ENCODE results near the gene MEGF6.

MEGF6 gene

DNA sequence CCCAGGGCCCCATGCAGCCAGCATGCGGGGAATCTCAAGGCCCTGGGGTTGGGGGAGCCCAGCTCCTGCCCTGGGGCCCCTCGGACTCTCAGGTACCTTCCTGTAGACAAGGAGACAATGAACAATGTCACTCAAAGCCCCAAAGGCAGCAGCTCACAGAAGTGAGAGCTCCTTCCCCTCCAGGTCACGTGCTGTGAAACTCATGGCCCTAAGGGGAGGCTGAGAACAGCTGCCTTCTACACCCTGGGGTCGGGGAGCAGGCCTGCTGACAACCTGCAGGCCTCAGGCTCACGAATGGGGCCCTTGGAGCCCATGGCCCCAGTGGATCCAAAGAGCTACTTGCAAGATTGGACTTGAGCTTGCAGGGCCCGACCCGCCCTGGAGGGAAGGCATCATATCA, 3.2 kb downstream of the MEGF6 start:
- no peak for DNase-seq

DNA sequence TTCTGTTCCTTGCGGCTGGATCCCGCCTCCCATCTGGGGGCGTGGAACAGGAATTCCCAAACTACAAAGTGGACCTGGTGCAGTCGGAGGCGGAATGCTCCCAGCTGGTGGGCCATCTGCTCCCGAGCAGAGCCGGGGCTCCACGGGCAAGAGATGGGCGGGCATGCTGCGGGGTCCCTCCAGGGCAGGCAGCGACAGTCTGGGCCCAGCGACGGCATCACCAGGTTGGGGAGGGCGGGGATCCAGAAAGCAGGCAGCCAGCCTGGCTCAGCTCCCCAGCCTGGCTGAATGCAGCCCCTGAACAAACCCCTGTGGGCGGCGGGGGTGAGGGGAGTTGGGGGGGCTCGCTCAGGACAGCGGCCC, 3.6 kb downstream of the MEGF6 start:
- no peak for DNase-seq

DNA sequence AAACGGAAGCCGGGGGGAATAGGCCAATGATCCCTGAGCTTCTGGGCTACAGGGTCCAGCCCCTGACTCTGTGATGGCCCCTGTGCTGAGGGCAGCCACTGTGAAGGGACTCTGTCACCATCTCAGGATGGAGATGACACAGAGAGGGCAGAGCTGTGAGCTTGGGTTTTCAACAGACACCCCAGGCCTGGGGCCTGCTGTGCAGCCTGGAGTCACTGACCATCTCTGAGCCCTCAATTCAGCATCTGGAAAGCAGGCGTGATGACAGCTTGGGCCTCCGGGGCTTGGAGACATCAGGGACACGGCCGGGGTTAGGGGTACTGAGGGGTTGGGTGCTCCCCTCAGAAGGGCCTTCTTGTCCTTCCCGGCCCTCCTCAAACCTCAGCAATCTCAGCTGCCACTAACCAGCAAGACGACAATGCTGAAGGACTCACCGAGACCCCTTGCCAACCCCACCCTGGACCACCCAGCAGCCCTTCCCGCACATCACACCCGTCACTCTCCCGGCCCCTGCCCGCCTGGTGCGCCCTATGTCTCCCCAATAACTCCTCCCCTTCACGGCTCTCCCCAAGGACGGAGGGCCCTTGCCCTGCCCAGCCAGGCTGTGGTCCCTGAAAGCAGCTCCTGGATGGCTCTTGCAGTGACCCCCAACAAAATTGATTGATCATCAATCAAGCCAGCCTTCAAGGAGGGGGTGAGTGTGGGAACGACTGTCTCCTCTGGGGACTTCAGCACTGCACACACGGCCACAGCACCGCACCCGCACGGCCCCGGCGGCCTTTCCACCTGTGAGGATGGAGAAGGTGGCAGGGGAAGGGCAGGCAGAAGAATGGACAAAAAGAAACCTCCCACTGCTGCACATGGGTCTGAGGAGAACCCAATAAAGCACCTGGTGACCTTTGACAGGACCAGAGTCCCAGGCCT, 4.3 kb downstream of the MEGF6 start:
- DNase-seq: no peak

DNA sequence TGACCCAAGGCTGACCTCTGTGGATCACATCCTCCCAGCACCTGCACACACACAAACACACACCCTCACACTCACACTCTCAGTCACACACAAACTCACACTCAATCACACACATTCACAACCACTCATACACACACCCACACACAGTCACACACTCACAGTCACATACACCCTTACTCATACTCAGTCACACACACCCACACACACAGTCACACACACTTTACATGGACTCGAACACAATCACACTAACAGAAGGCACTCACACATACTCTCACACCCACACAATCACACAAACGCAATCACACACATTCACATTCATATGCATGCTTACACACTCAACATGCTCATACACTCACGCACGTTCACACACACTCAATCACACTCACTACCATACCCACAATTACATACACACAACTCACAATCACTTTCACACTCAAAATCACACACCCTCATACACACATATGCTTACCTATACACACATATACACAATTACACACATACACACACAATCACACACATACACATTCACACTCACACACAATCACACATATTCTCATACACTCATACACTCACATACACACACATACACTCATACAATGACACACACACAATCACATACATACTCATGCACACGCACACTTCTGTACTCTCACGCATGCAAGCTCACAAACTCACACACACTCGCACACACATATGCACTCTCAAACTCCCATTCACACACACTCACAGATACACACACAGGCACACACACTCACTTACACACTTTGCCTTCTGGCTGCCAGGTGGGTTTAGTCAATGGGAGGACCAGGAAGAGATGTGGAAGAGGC, 6.1 kb downstream of the MEGF6 start:
- DNase-seq: no peak

DNA sequence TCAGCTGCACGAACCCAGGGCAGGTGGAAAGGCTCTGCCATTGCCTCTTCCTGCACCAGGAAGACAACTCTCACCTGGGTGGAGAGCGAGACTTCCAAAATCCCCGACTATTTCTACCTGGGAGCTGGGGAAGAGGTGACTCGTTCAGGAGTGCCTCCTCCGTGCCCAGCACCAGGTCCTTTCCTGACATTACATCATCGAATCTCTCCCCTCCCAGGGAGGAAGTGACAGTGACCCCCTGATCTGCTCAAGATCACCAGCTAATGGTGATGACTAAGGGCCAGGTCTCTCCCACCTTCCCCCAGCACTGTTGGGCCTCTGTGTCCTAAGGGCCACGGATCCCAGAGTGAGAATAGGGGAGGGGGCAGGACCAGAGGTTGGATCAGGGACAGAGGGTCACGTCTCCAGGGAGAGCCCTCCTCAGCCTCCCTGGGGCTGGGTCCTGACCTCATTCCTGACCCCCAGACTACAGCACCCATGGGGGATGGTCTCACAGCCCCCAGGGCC, 6.8 kb downstream of the MEGF6 start:
- DNase-seq: no peak

DNA sequence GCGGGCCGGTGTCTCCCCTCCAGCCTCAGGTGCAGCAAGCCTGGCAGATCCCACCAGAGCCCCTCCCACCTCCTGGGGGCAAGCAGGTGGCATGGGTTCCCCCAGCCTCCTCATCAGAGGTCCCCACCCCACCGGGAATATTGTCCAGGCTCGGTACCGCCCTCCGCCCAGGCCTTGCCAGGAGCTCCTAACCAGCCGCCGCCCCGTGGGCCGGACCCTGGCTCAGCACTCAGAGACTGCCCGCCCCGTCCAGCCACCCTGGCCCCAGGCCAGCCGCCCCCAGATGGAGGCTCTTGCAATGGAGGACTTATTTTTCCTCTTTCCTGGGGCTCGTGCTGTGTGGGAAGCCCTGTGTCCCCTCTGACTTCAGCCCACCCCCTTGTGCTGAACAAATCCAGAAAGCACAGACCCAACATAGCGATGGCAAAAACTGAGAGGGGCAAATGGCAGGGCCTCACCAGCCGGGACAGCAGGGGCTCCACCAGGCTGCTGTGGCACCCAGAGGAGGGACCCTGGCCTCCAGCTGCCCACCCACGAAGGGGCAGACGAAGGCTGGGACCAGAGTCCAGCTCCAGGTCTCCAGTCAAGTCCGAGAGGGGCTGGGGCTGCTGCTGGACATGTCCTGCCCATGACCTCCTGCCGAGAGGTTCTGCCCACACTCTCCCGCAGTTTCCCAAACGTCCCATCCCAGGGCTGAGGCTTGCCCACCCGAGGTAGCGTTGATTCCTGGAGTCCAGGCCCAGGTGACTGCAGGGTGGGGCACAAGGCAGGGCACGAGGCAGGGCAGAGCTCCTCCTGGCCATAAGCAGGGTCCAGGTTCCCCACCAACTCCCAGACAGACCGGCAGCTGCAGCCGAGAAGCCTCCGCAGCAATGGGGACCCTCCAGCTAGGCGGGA, 7.5 kb downstream of the MEGF6 start:
- no peak for DNase-seq

DNA sequence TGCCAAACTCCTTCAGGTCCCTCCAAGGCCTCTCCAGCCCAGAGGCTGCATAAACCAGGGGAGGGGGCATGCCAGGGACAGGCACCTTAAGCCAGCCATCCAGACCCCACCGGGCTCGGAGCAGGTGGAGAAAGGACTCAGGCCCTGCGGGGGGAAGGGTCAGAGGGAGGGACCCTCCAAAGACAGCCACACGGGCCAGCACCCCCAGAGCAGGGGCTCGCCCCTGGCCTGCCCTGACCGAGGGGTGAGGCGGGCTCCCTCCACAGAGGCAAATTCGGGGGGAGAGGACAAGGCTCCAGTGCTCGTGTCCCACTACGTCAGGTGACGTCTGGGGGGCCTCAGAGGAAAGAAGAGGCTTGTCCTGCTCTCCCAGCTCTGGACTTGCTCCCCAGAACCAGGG, 8.2 kb downstream of the MEGF6 start:
- no peak for DNase-seq

DNA sequence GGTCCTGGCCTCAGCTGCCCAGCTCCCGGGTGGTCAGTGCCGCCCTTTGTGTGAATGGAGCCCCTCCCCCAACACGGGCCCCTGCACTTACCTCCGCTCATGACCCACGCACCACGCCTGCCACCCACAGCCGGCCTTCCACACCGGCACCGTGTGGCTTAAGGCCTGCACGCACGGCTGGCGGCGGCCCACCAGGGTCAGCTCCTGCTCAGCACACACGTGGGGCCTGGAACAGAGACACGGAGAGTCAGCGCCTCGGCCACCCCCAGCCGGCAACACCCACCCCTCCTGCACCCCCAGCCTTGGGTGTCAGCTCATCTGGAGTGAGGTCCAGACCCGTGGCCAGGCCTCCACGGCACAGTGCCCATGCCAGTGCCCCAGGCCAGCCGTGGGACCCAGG, 8.9 kb downstream of the MEGF6 start:
- DNase-seq: no peak

DNA sequence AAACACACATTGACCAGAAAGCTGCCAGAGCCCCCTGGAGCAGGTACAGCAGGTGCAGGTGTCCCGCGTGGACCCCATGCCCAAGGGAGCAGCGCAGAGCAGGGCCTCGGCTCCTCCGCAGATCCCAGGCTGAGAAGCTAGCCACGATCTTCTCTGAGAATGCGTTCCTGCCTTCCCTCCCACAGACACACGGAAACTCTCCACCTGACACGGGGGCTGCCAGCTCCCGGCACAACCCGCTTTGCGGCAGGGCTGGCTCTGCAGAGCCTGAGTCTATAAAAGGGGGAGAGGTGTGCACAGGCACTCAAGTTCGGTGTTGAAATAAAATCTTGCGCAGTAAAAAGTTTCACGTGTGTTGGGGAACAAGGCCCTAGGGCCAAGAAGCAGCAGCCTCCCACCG, 9.6 kb downstream of the MEGF6 start:
- no peak for DNase-seq

DNA sequence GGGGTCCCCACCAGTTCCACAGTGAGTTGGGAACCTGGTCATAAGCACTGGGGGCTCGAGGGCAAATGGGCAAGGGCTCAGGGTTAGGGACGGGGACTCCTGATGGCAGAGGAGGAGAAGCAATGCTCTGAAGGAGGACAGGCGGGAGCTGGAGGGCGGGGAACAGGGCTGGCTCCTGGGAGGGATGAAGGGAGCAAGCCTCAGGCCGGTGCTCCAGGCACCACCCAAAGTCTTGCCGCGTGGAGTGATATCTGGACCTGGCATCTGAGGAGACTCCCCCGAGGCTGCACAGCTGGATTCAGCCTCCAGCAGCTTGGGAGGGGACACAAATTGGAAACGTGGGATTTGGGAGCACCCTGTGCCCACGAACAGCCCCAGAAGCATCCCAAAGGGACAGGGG, 11.0 kb downstream of the MEGF6 start:
- no peak for DNase-seq

DNA sequence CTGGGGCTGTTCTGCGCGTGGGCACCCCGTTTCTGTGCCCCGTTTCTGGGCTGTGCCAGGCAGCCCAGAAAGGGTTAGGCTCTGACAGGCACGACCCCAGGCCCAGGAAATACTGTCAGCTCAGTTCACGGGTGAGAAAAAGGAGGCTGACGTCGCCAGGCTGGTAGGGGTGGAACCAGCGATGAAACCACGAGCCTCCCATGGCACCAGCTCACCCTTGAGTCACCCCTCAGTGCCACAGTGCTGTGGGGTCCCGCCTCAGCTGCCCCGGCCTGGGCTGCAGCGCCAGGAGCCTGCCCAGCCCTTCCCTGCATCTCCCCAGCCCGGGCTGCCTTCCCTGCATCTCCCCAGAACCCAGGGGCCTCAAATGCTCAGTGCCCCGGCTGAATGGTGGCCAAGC, 11.5 kb downstream of the MEGF6 start:
- peak; percentile 35 for DNase-seq

DNA sequence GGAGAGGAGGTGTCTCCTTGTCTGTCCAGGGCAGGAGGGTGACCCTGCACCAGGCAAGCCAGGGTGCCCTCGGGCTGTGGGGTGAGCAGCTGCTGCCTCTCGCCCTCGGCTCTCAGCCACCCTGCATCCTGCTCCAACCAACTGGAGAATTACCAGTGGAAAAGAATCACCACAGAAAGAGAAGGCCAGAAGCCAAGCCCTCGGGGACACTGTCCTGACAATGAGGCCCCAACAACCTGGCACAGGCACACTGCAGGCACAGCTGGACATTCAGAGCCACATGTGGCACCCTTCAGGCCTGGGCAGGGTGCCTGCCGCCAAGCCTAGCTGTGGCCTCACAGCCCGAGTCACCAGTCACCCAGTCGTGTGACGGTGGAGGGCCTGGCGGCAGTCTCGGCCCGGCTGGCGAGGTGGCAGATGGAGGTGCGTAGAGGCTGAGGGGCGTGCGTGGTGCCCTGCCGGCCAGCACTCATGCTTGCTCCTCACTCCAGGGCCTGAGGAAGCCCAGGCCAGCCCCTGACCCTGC, 12.0 kb downstream of the MEGF6 start:
- DNase-seq: no peak

DNA sequence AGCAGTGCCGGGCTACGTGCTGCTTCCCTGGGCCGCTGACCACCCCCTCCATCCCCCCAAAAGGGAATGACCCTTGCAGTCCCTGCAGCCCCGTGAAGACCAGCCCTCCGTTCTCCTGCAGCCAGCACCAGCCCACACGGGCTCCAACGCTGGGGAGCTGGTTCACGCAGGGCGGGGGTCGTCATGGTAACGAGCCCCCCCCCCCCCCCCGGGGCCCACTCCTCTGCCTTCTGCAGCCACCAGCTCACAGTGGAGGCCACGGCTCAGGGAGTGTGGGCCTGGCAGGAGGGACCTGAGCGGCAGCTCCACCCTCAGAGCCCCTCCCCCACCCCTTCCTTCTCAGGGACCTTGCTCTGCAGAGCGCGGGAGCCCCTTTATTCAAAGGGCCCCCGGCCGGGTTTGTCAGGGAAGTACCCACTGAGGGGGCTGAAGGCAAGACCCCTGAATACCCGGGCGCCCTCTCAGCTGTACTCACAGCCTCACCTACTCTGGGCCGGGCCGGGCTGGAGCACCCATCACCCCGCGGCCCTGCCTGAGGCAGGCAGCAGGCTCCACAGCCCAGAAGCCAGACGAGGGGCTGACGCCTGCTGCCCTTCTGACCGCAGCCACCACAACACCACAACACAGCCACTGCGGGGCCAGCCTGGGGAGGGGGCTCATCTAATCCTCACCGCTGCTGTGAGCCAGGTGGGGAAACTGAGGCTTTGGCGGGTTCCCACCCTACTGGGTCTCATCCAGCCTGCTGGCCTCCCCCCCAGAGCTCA, 12.6 kb downstream of the MEGF6 start:
- no peak for DNase-seq

DNA sequence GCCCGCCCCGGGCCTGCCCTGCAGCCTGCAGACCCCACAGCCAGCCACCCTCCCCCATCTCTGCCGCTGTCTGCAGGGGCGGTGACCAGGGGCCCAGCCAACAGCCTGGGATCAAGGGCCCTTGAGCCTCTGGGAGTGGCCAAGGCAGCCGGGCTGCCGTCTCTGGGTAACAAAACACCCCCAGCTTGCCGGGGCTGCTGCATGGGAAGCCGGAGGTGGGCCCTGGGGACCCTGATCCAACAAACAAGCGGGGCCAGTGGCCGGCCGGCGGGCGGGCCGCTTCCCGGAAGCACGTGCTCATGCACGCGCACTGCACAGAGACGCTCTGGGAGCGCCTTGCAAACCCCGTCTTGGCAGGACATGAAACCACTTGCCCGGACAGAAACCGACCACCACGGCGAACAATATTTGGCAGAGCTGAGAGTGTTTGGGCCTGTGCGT, 13.2 kb downstream of the MEGF6 start:
- no peak for DNase-seq

DNA sequence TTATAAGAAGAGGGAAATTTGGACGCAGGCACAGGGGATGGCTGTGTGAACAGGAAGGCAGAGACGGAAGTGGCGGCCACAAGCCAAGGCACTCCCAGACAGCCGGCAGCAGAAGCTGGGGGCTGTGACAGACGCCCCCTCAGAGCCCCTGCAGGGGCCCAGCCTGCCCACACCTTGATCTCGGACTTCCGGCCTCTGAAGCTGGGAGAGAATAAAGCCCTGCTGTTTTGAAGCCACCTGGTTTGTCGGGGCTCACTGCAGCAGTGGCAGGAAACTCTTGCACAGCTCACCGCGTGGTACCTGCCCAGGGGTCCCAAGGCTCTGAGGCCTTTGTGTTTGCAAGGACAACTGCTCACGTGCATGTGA, 13.7 kb downstream of the MEGF6 start:
- DNase-seq: no peak

DNA sequence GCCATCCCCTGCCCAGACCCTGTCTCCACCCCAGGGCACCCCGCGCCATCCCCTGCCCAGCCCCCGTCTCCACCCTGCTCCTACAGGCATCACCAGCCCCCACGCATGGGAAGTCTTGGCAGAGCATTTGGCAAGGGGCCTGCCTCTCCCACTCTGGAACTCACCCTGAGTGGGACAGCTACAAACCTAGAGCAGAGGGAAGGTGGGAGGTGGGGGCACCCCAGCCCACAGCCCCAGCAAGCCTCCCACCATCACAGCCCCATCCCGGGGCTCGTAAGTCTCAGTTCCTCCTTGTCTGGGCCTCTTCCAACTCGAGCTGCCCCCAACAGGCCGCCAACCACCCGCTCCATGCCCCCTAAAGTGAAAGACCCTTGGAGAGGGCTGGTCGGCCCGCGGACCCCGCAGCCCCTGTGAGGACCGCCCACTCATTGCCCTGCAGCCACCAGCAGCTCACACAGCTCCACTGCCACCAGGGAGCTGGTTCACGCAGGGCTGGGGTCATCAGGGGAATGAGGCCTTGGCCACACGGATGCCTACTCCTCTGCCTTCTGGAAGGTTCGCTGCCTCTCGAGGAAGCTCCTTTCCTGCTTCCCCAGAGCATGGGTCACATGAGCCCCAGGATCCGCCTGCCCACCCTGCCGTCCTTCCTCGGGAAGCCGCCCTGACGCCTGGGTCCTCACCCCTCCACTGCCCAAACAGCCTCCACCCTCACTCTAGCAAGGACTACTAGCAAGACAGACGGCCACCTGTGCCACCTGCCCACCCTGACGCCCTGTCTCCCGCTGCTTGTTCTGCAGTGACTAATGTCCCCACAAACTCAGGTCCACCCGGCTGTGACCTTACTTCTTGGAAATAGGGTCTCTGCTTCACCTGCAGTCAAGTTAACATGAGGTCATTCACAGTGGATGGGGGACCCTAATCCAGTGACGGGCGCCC, 14.4 kb downstream of the MEGF6 start:
- no peak for DNase-seq

DNA sequence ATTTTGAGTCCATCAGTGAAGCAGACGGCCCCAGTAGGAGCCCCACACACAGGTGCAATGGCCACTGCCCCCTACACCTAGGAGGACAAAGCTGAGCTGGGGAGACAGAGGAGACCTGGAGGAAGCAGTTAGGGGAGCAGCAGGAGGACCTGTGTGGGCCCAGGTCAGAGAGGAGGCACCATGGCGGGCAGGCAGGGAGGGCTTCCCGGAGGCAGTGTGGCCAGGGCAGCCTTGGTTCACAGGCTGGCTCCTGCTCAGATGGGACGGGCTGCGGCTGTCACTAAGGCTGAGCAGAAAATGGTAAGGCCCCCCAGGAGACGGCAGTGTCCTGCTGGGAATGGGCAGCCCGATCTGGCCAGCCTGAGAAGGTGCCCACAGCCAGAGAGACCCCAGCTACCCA, 15.4 kb downstream of the MEGF6 start:
- DNase-seq: no peak

DNA sequence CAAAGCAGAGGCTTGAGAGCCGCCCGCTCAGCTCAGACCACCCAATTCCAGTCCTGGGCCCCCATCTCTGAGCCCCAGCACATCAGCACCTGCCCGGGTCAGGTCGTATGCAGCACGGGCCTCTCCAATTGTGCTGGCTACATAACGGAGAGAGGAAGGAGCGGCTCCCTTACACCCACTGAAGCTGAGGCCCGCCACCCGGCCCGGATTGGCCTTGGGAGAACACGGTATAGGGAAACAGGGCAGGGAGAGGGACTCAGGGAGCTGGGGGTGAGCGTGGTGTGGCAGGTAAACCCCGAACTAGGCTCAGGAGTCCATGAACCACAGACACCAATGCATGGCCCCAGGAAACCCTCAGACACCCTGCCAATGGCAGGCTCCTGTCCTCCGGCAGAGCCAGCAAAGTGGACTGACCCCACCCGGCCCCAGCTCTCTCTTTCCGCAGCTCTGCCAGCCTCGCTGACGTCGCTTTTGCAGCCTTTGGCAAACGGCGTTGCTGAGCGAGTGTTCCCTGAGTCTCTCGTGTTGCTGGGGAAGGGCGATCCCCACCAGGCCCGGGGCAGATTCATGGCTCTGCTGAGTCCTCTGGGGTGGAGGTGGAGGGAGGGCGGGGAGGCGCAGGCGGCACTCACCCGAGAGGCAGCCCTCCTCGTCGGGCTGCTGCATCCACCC, 16.5 kb downstream of the MEGF6 start:
- no peak for DNase-seq

DNA sequence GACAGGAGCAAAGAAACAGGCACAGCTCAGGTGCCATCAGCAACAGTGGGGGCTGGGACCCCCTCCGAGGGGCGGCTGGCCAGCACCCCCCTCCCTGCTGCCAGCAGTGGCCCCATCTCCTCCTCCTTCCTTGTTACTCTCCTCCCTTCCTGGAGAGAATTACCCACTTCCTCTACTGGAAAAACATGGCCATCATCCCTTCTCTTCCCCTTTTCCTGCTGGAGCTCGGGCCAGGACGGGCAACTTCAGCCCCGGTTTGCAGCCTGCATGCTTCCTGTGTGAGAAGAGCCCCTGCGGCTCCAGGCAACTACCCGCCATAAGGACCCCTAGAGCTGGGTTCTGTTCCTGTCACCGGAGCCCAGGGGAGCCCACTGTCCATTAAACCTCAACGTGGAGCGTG, 17.6 kb downstream of the MEGF6 start:
- DNase-seq: no peak

DNA sequence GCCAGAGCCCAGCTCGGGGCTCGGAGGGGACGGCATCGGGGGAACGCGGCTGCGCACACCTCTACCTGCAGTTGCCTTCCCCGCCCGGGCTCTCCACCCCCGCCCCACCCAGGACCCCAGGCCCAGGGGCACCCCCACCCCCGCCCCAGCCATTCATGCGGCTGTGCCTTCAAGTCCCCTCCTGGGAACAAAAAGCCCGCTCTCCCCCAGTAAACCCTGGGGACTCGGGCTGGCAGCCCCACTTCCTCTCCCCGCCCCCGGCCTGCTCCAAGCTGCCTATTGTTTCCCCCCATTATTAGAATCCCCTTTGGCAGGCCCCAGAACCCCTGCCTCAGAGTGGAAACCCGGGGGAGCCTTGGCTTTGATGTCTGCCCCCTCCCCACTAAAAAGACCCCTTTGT, 18.0 kb downstream of the MEGF6 start:
- no peak for DNase-seq

Data from NCI-H226 (cell line).